NCI-H1930 (cell line): ENCODE measurements around the gene RBM17.
"Not testable (repeated sequence)": the region's sequence is repeated elsewhere in the genome, so short reads cannot be mapped to it uniquely, and the experiment has no call there.

ENCODE experiments used
- DNase-seq, 2 experiments: peaks; one replicate each; lab custom pipeline; 2025; lab: John Stamatoyannopoulos, UW

RBM17 gene

GRCh38 chr10:6088721-6089333 lies at the start of gene RBM17:
TSS of gene RBM17 (plus strand) at chr10:6089034. CDS start at chr10:6097066, 8,032 bp downstream.
- DNase-seq, result peak; percentile 55 to 84

GRCh38 chr10:6039711-6040110 lies 49.1 kb upstream of the RBM17 start:
- DNase-seq, result no peak

GRCh38 chr10:6040205-6040604 lies 48.6 kb upstream of the RBM17 start:
- DNase-seq, result no peak

- DNase-seq, result not testable (repeated sequence)
Observed at GRCh38 chr10:6043377-6043776, 45.5 kb upstream of the RBM17 start.

- no peak for DNase-seq
Observed at GRCh38 chr10:6044060-6044459, 44.8 kb upstream of the RBM17 start.

- no peak for DNase-seq
Observed at GRCh38 chr10:6044751-6045313, 44.0 kb upstream of the RBM17 start.

GRCh38 chr10:6045314-6045848 lies 43.5 kb upstream of the RBM17 start:
- DNase-seq, result no peak

- no peak for DNase-seq
Observed at GRCh38 chr10:6045878-6046772, 42.7 kb upstream of the RBM17 start.

- DNase-seq, result no peak
Observed at GRCh38 chr10:6046773-6047611, 41.8 kb upstream of the RBM17 start.

- no peak for DNase-seq
Observed at GRCh38 chr10:6047847-6048246, 41.0 kb upstream of the RBM17 start.

- DNase-seq, result no peak
Observed at GRCh38 chr10:6048281-6049030, 40.4 kb upstream of the RBM17 start.

- no peak for DNase-seq
Observed at GRCh38 chr10:6049031-6049400, 39.8 kb upstream of the RBM17 start.

- no peak for DNase-seq
Observed at GRCh38 chr10:6050801-6051445, 37.9 kb upstream of the RBM17 start.

GRCh38 chr10:6052247-6053221 lies 36.3 kb upstream of the RBM17 start:
- DNase-seq, result no peak

- no peak for DNase-seq
Observed at GRCh38 chr10:6053303-6053702, 35.5 kb upstream of the RBM17 start.

- DNase-seq, result no peak
Observed at GRCh38 chr10:6053816-6054631, 34.8 kb upstream of the RBM17 start.

GRCh38 chr10:6054884-6055283 lies 34.0 kb upstream of the RBM17 start:
- no peak for DNase-seq

- no peak for DNase-seq
Observed at GRCh38 chr10:6055929-6056328, 32.9 kb upstream of the RBM17 start.
